ENCODE data around the gene TNFRSF1A.

DNA sequence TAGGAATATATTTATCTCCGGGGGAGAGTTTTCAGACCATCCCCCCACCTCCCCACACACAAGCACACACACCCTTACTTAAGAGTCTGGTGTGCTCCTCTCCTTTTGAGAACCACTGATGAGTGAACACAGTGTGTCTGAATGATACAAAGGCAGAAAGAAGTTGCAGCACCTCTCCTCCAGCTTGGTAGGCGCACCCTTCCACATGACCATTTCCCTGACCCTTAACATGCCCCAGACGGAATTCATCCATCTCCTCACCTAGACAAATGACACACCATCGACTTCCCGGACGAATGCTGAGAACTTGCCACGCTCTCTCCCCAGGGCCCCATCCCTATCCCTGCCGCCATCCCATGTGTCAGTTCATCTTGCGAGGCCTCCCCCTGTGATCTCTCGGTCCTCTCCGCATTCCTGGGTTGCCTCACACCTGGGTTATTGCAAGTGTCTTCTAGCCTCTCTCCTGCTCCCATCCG is 3.9 kb downstream of the TNFRSF1A start:
- TF ChIP-seq, protein P1, sequence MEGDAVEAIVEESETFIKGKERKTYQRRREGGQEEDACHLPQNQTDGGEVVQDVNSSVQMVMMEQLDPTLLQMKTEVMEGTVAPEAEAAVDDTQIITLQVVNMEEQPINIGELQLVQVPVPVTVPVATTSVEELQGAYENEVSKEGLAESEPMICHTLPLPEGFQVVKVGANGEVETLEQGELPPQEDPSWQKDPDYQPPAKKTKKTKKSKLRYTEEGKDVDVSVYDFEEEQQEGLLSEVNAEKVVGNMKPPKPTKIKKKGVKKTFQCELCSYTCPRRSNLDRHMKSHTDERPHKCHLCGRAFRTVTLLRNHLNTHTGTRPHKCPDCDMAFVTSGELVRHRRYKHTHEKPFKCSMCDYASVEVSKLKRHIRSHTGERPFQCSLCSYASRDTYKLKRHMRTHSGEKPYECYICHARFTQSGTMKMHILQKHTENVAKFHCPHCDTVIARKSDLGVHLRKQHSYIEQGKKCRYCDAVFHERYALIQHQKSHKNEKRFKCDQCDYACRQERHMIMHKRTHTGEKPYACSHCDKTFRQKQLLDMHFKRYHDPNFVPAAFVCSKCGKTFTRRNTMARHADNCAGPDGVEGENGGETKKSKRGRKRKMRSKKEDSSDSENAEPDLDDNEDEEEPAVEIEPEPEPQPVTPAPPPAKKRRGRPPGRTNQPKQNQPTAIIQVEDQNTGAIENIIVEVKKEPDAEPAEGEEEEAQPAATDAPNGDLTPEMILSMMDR (IDR thresholded peaks at IDR 0.05), result no peak
- TF ChIP-seq POLR2AphosphoS5 (IDR thresholded peaks at IDR 0.05) (peak in 1 of 2 donors; percentile 82), POLR2A (IDR thresholded peaks at IDR 0.05) (peak in 1 of 4 donors; percentile 6), EP300 (IDR thresholded peaks at IDR 0.05) (peak in 2 of 4 donors; percentile 24 to 54)

All from upper lobe of left lung (tissue), 4 donors.